OCI-LY7 (cell line): ENCODE data around the gene FIGNL1.

Source experiments
- CTCF ChIP-seq: fragments of 200-600 bp; sonication (generic); conservative IDR thresholded peaks from 2 replicates; pipeline ENCODE4 v1.5.1; 2014; ENCODE audit warnings: mild to moderate bottlenecking, antibody characterized with exemption, low read length, moderate library complexity, mixed read lengths
- EZH2phosphoT487 ChIP-seq: fragments of 200-600 bp; sonication (generic); IDR thresholded peaks from 2 replicates; pipeline ENCODE4 v1.6.1; 2018; ENCODE audit warnings: low read depth, borderline replicate concordance, mild to moderate bottlenecking, mixed run types, antibody characterized with exemption, low read length, moderate library complexity, mixed read lengths

GRCh38 chr7:50488379-50488778, 38.2 kb upstream of the FIGNL1 start:
- TF ChIP-seq CTCF: no peak
- no peak for TF ChIP-seq EZH2phosphoT487
